ENCODE results near the gene PGLYRP2.

The PGLYRP2 gene

GRCh38 chr19:15448778-15449619 lies 30.3 kb downstream of the PGLYRP2 start (continued):
- TF ChIP-seq SCRT2 (tag by site-specific recombination; IDR thresholded peaks at IDR 0.05) (no peak), ZSCAN4 (tag by site-specific recombination; IDR thresholded peaks at IDR 0.05) (0 out of 2 replicates have a peak, but pooled peaks have one; percentile 5), HOXD13 (CRISPR knock-in tag; IDR thresholded peaks at IDR 0.05; ENCODE audit: borderline replicate concordance) (no peak), ZEB2 (tag by site-specific recombination; IDR thresholded peaks at IDR 0.05) (peak; percentile 40; the same call in 1 of the 2 replicates), SP2 (tag by site-specific recombination; IDR thresholded peaks at IDR 0.05) (0 out of 2 replicates have a peak, but pooled peaks have one; percentile 4), ZIC2 (tag by site-specific recombination; IDR thresholded peaks at IDR 0.05) (peak; percentile 71), ZBTB48 (tag by site-specific recombination; IDR thresholded peaks at IDR 0.05) (peak; percentile 96), SP3 (tag by site-specific recombination; IDR thresholded peaks at IDR 0.05) (peak; percentile 22; the same call in 1 of the 2 replicates)

DNA sequence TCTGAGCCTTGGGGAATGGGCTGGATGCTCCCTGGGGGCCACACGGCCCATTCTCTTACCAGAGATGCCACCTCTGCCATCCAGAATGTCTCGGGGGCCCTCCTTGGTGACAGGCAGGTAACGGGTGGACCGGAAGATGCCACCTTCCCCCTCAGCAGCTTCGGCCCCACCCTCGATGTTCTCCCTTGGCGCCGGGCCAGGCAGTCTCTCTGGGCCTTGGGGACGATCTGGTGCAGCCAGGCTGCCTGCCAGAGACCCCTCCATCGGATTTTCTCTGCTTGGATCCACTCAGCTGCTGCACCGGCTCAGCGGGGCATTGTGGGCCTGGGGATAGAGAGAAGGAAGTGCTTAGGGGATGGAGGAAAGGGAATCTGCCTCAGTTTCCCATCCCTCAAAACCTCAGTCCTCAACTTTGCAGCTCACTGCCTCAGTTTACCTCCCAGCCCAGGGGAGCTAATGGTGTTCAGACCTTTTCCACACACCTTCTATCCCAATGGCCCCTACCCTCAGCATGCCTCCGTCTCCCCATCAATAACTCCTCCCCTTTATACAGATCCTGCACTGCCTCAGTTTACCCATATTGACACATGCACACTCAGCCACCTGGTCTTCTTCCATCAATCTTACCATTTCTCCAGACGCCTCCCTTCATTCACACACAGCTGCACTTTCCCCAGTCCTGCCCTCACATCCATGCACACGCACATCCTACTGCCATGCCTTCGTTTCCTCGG lies 31.1 kb downstream of the PGLYRP2 start:
- Histone ChIP-seq H3K4me3 (ENCODE audit: low read depth, low read length) (no peak overlapping the region), H3K9me3 (ENCODE audit: control insufficient read depth, insufficient read depth, low read depth, low read length) (no peaks in the 10 kb centered on the region), H3K4me1 (ENCODE audit: control insufficient read depth, insufficient read depth, low read length) (peaks cover 2% of the 10 kb centered on the region; the same call in 1 of the 2 replicates), H3K36me3 (ENCODE audit: control insufficient read depth in 2 of 2, insufficient read depth in 1 of 2, low read length in 2 of 2) (peaks cover 0 to 8% of the 10 kb centered on the region in 2 experiments; a peak in 1 of 3 replicates), H3K27ac (ENCODE audit: extremely low read depth, low read depth, low read length) (no peak overlapping the region)
- ChIA-PET CTCF (interaction anchor here (0.6 to 1.7 kb wide), 3 partner anchors 28 to 102 kb away, joined by 3 to 5 read pairs (median 3); no protein-coding TSS in a partner anchor), POLR2A (interaction anchor here (0.8 kb wide), 1 partner anchor 29 kb away, joined by 4 read pairs; the partner anchor contains the start of gene AKAP8L)
- TF ChIP-seq ZFP3 (tag by site-specific recombination; IDR thresholded peaks at IDR 0.05; ENCODE audit: low read depth), result peak; percentile 4; the same call in 1 of the 2 replicates
- TF ChIP-seq ZFP37 (tag by site-specific recombination; IDR thresholded peaks at IDR 0.05), result 0 out of 2 replicates have a peak, but pooled peaks have one; percentile 17
- TF ChIP-seq ZNF518A (tag by site-specific recombination; conservative IDR thresholded peaks at IDR 0.05; ENCODE audit: low read depth), result no peak
- 0 out of 2 replicates have a peak, but pooled peaks have one; percentile 7 for TF ChIP-seq ZNF514 (tag by site-specific recombination; IDR thresholded peaks at IDR 0.05)
- no peak for TF ChIP-seq INSM2 (tag by site-specific recombination; IDR thresholded peaks at IDR 0.05)
- 0 out of 2 replicates have a peak, but pooled peaks have one; percentile 50 for TF ChIP-seq ZNF2 (tag by site-specific recombination; IDR thresholded peaks at IDR 0.05)
- TF ChIP-seq ZNF138 (tag by site-specific recombination; IDR thresholded peaks at IDR 0.05; ENCODE audit: borderline replicate concordance), result no peak
